Spleen (tissue), 11 donors: ENCODE measurements around the gene C7orf57. TPM values are rescaled to one million over a fixed set of nuclear protein-coding genes. Genes with fewer than 3 reads are reported as not detected.

Experiments used
- DNase-seq: peaks from one replicate; pipeline ENCODE4 v3.0.0-alpha.2; 2020
- H3K27ac ChIP-seq, 8 donors: fragments of 200-600 bp; sonication (generic) in 7 of 8; 1 replicate in 4 of 8; 2 replicates in 4 of 8; pipeline versions ENCODE4 v1.5.0 to v1.8.0; 2016 to 2021; ENCODE audit warnings: inconsistent platforms in 4 of 8, mild to moderate bottlenecking in 4 of 8, moderate library complexity in 1 of 8
- H3K27me3 ChIP-seq, 7 donors: fragments of 200-600 bp; sonication (generic) in 6 of 7; replicated peaks in 1 of 7; 1 replicate in 4 of 7; 2 replicates in 3 of 7; pipeline versions ENCODE4 v1.5.0 to v1.8.0; 2016 to 2021; ENCODE audit warnings: inconsistent platforms in 3 of 7, mild to moderate bottlenecking in 1 of 7
- H3K36me3 ChIP-seq, 6 donors: fragments of 200-600 bp; sonication (generic) in 5 of 6; 1 replicate in 4 of 6; 2 replicates in 2 of 6; pipeline versions ENCODE4 v1.5.0 to v1.8.0; 2016 to 2021; ENCODE audit warnings: inconsistent platforms in 2 of 6
- H3K4me1 ChIP-seq, 6 donors: fragments of 200-600 bp; sonication (generic) in 5 of 6; 1 replicate in 3 of 6; 2 replicates in 3 of 6; pipeline versions ENCODE4 v1.5.0 to v1.8.0; 2016 to 2021; ENCODE audit warnings: inconsistent platforms in 3 of 6
- H3K4me3 ChIP-seq, 8 donors: fragments of 200-600 bp; sonication (generic) in 7 of 8; 1 replicate in 4 of 8; 2 replicates in 4 of 8; pipeline versions ENCODE4 v1.5.0 to v1.8.0; 2016 to 2021; ENCODE audit warnings: inconsistent platforms in 4 of 8, mild to moderate bottlenecking in 4 of 8, moderate library complexity in 2 of 8
- H3K9me3 ChIP-seq, 8 donors: fragments of 200-600 bp; sonication (generic) in 7 of 8; 1 replicate in 4 of 8; 2 replicates in 4 of 8; pipeline versions ENCODE4 v1.5.0 to v1.8.0; 2016 to 2021; ENCODE audit warnings: inconsistent platforms in 4 of 8
- CTCF ChIP-seq, 11 experiments: fragments of 200-600 bp in 7 of 11; fragments of 450-650 bp in 4 of 11; sonication (generic) in 4 of 11; IDR thresholded peaks in 8 of 11; conservative IDR thresholded peaks in 3 of 11; 1 replicate in 7 of 11; 2 replicates in 4 of 11; pipeline versions ENCODE4 v1.4.0 to v1.8.0; 2016 to 2021; ENCODE audit warnings: antibody characterized with exemption in 11 of 11, inconsistent platforms in 4 of 11, mild to moderate bottlenecking in 1 of 11
- POLR2A ChIP-seq, 3 donors: fragments of 450-650 bp; IDR thresholded peaks; one replicate each; pipeline ENCODE4 v1.5.1; 2017; ENCODE audit warnings: antibody characterized with exemption in 3 of 3, mild to moderate bottlenecking in 1 of 3
- POLR2AphosphoS5 ChIP-seq, 3 donors: sonication (generic); formaldehyde crosslinking; IDR thresholded peaks; one replicate each; pipeline ENCODE4 v1.5.1; 2017; ENCODE audit warnings: antibody characterized with exemption in 3 of 3
- WGBS, 5 donors: extraction: QIAGEN DNeasy Blood & Tissue Kit in 3 of 5; methylation state at CpG; one replicate each; pipeline versions ENCODE4 v1.1.5 to v1.1.7; 2013 to 2018; 5-methylcytosine and 5-hydroxymethylcytosine counted together
- intact Hi-C: fragments of 100-400 bp; cut with DNase I; formaldehyde crosslinking; loops from one replicate; pipeline ENCODE4 v1.15.0; 2023; ENCODE audit warnings: low total_unique reads
- polyA plus RNA-seq, 3 donors: library from polyadenylated mRNA; stranded (reverse); fragments of 200-250 nt; gene quantifications; one replicate each; pipeline ENCODE4 v1.2.1, GENCODE V29; 2013
- total RNA-seq, 7 donors: library from RNA; depleted of rRNA in 3 of 7; stranded (reverse); fragments of >200 nt in 3 of 7; fragmentation: NEBNext Ultra II Directional in 4 of 7; extraction: Animal tissue kit (Norgen Biotek cat#: 25700) in 4 of 7; gene quantifications; one replicate each; pipeline versions ENCODE4 v1.1.0 to v1.2.1, GENCODE V29; 2016 to 2021
- donor health status: healthy with polysubstance abuse.
- donor health status: DM: no; HTN: no; CAD: no; lungs with moderate emphysema.
- donor health status: DM: no; HTN: no; CAD: no.
- donor health status: Bipolar disorder and iron deficiency.
- donor health status: healthy.
- donor health status: DM: no; HTN: no; CAD: no.
- donor health status: DM: yes; HTN: yes; CAD: no.

Gene C7orf57
- total and polyA plus RNA-seq, 10 donors = 0.03 TPM; not detected in 9

DNA sequence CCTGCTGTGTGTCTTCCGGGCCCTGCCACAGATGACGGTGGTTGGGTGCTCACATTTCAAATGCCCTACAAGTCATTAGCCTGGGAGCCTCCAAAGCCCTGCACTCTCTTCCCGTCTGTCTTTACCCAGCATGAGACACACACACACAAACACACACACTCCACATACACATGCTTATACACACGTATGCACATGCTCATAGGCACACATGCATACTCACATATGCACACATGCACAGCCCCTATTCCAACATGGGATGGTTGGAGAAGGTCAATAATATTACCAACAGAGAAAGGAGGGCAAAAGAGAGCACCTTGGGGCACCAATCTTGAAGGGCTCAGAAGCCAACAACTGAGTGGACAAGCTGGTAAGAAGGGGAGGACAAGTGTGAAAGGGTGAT lies 25.4 kb upstream of the C7orf57 start:
- H3K27me3 ChIP-seq = no peaks in the 10 kb centered on the region
- DNase-seq = no peak
- intact Hi-C loops = no loop called here

DNA sequence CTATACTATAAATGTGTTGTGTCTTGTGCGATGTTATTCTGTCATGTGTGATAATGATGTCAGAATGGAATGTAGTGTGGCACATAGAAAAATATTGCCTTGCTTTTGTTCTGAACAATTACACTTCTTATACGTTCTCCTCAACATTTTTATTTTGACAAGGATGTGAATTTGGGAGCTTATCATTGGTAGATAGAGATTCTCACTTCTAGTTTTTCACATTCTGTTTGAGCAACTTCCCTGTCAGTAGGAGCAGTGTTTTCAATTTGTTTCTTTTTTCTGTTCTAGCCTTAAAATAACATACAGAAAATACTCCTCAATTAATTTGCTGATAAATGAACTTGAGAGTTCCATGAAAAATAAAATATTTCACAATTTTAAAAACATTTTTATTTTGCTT lies 24.0 kb upstream of the C7orf57 start:
- intact Hi-C loops = no loop called here
- Histone ChIP-seq H3K4me3 (no peak overlapping the region), H3K9me3 (no peaks in the 10 kb centered on the region), H3K27ac (no peak overlapping the region), H3K27me3 (no peaks in the 10 kb centered on the region), H3K36me3 (no peaks in the 10 kb centered on the region), H3K4me1 (peaks cover 0 to 7% (median 0%) of the 10 kb centered on the region in 6 donors)
- WGBS, 5 donors = 46 to 80% (median 66%) methylated on average over 2 of the region's 2 CpGs
- DNase-seq = no peak
- TF ChIP-seq POLR2A (IDR thresholded peaks at IDR 0.05) (no peak), CTCF (IDR thresholded peaks at IDR 0.05 in 8 of 11, conservative IDR thresholded peaks at IDR 0.05 in 3 of 11) (no peak), POLR2AphosphoS5 (IDR thresholded peaks at IDR 0.05) (no peak)

More for the DNA sequence above, 25.4 kb upstream of the C7orf57 start:
- TF ChIP-seq CTCF (IDR thresholded peaks at IDR 0.05 in 8 of 11, conservative IDR thresholded peaks at IDR 0.05 in 3 of 11) = no peak
- no peak for TF ChIP-seq POLR2A (IDR thresholded peaks at IDR 0.05)
- TF ChIP-seq POLR2AphosphoS5 (IDR thresholded peaks at IDR 0.05) = no peak
- Histone ChIP-seq H3K9me3 (no peaks in the 10 kb centered on the region), H3K4me3 (no peak overlapping the region), H3K4me1 (peaks cover 0 to 7% (median 0%) of the 10 kb centered on the region in 6 donors), H3K36me3 (no peaks in the 10 kb centered on the region), H3K27ac (no peak overlapping the region)
- WGBS, 5 donors = 87 to 93% (median 92%) methylated on average over 4 of the region's 4 CpGs

DNA sequence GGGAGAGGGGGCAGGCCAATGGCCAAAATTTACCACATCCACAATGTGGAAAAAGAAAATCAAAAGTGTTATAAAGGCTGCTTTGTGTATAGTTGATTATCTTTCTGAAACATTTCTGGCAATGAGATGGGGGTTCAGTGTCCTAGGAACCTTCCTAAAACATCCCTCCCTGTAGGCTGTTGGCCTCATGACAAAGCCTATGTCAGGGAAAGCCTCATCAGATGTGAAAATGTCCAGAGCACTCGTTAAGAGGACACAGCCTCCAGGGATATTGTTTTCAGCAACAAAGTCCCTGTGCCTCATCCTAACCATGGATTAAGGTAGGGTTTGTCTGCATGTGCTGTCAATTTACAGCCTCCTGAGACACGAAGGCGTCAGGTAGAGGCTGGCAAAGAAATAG lies 23.4 kb upstream of the C7orf57 start:
- 89 to 94% (median 93%) methylated on average over 3 of the region's 3 CpGs for WGBS, 5 donors
- H3K27ac ChIP-seq = no peak overlapping the region
- H3K4me3 ChIP-seq = no peak overlapping the region
- H3K36me3 ChIP-seq = no peaks in the 10 kb centered on the region
- DNase-seq = no peak
- intact Hi-C loops = no loop called here
- peaks cover 0 to 7% (median 0%) of the 10 kb centered on the region in 6 donors for H3K4me1 ChIP-seq
- H3K27me3 ChIP-seq = no peaks in the 10 kb centered on the region
- TF ChIP-seq POLR2A (IDR thresholded peaks at IDR 0.05) (no peak), POLR2AphosphoS5 (IDR thresholded peaks at IDR 0.05) (no peak), CTCF (IDR thresholded peaks at IDR 0.05 in 8 of 11, conservative IDR thresholded peaks at IDR 0.05 in 3 of 11) (no peak)
- no peaks in the 10 kb centered on the region for H3K9me3 ChIP-seq

DNA sequence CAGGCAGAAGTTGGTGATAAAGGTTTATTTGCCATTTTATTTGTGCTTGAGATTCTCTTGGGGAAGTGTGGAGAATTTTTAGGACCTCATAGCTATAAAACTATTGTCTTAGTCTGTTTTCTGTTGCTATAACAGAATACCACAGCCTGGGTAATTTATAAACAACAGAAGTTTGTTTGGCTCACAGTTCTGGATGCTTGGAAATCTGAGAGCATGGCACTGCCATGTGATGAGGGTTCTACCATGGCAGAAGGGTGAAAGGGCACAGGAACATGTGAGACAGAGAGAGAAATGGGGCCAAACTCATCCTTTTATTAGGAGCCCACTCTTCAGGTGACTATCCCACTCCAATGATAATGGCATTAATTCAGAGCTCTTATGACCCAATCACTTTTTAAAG lies 18.7 kb upstream of the C7orf57 start:
- Histone ChIP-seq H3K9me3 (peaks cover 0 to 7% (median 2%) of the 10 kb centered on the region in 8 donors), H3K36me3 (no peaks in the 10 kb centered on the region), H3K27ac (no peak overlapping the region), H3K4me3 (no peak overlapping the region), H3K4me1 (peaks cover 0 to 4% (median 0%) of the 10 kb centered on the region in 6 donors), H3K27me3 (peaks cover 0 to 16% (median 0%) of the 10 kb centered on the region in 7 donors)
- no peak for TF ChIP-seq CTCF (IDR thresholded peaks at IDR 0.05 in 8 of 11, conservative IDR thresholded peaks at IDR 0.05 in 3 of 11)
- TF ChIP-seq POLR2AphosphoS5 (IDR thresholded peaks at IDR 0.05) = no peak
- DNase-seq = no peak
- intact Hi-C loops = no loop called here
